GM21423 (cell line): Measurements from ENCODE around the gene GRID2IP.
"Not testable (repeated sequence)": the region's sequence is repeated elsewhere in the genome, so short reads cannot be mapped to it uniquely, and the experiment has no call there.

Experiments
- ATAC-seq: cut with Tn5 transposase; IDR thresholded peaks from one replicate; pipeline ENCODE4 v1.9.1; 2021; ENCODE audit warnings: mild to moderate bottlenecking, moderate library complexity; ENCODE audit not compliant: unreplicated experiment

GRID2IP gene

DNA sequence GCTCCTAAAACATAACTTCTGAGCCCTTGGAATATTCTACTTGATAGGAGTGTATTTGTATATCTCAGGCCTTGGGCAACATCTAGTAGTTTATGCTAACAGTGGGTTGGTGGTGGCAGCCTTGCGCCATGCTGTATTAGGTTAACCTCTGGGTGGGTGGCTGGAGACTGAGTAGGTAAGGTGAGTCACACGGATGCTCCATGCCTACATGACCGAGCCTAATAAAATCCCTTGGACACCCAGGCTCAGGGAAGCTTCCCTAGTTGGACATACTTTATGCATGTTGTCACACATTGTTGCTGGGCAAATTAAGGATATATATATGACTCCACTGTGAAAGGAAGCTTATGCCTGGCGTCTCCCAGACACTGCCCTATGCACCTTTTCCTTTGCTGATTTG lies 97.5 kb downstream of the GRID2IP start:
- no peak for ATAC-seq

DNA sequence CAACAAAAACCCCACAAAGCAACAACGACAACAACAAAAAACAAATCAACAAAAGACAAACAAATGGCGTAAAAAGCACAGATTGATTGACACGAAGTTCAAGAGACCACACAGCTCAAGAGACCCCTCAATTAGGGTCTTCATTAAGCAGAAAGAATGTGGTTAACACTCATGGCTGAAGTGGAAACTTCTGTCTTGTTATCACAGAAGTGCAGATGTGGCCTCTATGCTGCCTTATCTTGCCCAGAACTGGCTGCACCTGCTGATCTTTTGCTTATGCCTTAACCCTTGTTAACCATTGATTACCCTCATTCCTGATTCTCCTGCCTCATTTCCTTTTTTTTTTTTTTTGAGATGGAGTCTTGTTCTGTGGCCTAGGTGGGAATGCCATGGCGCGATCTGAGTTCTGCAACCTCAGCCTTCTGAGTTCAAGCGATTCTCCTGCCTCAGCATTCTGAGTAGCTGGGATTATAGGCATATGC lies 100.0 kb downstream of the GRID2IP start:
- no peak for ATAC-seq

DNA sequence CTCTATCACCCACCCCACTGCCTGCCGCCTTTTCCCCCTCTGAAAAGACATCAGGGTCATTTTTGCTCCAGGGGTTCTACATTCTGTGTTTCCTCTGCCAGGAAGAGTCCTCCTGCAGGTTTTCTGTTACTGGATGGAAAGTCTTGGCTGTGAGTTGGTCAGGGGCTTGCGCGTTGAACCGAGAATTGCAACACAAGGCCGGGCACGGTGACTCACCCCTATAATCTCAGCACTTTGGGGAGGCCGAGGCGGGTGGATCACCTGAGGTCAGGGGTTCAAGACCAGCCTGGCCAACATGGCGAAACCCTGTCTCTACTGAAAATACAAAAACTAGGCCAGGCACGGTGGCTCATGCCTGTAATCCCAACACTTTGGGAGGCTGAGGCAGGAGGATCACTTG lies 100.7 kb downstream of the GRID2IP start:
- not testable (repeated sequence) for ATAC-seq

DNA sequence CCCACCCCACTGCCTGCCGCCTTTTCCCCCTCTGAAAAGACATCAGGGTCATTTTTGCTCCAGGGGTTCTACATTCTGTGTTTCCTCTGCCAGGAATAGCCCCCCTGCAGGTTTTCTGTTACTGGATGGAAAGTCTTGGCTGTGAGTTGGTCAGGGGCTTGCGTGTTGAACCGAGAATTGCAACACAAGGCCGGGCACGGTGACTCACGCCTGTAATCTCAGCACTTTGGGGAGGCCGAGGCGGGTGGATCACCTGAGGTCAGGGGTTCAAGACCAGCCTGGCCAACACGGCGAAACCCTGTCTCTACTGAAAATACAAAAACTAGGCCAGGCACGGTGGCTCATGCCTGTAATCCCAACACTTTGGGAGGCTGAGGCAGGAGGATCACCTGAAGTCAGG lies 101.4 kb downstream of the GRID2IP start:
- not testable (repeated sequence) for ATAC-seq

DNA sequence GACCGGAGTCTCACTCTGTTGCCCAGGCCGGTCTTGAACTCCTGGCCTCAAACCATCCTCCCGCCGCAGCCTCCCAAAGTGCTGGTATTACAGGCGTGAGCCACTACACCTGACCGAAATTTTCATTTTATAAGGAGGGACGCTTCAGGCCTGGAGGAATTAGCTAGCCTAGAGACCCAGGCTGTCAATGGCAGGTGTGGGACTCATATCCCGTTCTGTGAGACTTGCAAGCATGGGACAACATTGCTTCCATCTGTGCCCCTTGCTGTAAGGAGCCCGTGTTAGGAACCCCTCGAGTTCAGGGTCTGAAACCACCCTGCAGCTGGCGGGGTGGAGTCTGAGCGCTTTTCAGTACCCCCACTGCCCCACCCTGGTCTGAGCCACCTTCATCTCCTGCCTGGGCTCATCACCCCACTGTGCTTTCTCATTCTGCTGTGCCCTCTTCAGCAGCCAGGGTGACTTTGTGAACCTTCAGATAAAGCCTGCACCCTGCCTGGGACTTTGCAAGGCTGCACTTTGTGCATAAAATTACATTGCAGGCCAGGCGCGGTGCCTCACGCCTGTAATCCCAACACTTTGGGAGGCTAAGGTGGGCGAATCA lies 102.2 kb downstream of the GRID2IP start:
- no peak for ATAC-seq

DNA sequence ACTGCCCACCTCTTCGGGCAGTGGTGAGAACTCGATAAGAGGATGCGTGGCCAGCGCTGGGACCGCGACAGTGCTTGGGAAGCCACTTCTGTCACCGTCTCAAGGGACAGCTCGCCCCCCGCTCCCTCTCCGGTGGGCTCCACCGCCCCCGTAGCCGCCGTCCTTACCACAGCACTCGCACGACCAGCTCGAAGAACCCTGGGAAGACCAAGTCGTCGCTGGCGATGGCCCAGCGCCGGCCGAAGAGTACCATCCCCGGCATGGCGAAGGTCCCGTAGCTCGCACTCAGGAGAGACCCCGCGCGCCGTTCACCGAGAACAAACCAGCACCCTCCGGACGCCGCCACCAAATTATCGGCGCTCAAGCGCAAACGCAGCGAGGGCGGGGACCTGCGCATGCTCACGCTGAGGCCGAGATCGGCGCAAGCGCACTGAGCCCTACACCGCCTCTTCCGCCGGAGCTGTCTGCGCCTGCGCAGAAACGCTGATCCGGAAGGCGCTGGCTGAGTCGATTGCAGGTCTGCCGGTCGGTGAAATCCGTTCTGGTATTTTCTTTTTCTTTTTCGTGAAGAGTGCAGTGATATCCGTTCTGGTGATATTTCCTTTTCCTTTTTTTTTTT lies 103.6 kb downstream of the GRID2IP start, which contains the start of gene DAGLB:
TSS of gene DAGLB (minus strand) at position 374 of the 619 bp plus-strand sequence. CDS start at position 262, 112 bp downstream.
- peak; percentile 80 for ATAC-seq
